IPS-18c (cell line): ENCODE data around the gene USP34.
"Not testable (repeated sequence)": the region's sequence is repeated elsewhere in the genome, so short reads cannot be mapped to it uniquely, and the experiment has no call there.

Experiments
- H3K4me3 ChIP-seq: 2 replicates; pipeline ENCODE4 v1.7.0; 2013; ENCODE audit warnings: low read depth, mild to moderate bottlenecking, low read length, moderate library complexity; ENCODE audit not compliant: insufficient read depth
- H3K9me3 ChIP-seq: one replicate; pipeline ENCODE4 v1.6.1; 2013; ENCODE audit warnings: mild to moderate bottlenecking, low read length, moderate library complexity; ENCODE audit not compliant: control insufficient read depth, insufficient read depth

The USP34 gene

GRCh38 chr2:61465045-61465444, 5.8 kb downstream of the USP34 start:
- no peaks in the 10 kb centered on the region for H3K9me3 ChIP-seq
- no peak overlapping the region for H3K4me3 ChIP-seq

GRCh38 chr2:61463769-61464475, 7.0 kb downstream of the USP34 start:
- Histone ChIP-seq H3K9me3 (no peaks in the 10 kb centered on the region), H3K4me3 (no peak overlapping the region)

- Histone ChIP-seq H3K4me3 (no peak overlapping the region), H3K9me3 (no peaks in the 10 kb centered on the region)
Measured at GRCh38 chr2:61461404-61461803, 9.5 kb downstream of the USP34 start.

DNA sequence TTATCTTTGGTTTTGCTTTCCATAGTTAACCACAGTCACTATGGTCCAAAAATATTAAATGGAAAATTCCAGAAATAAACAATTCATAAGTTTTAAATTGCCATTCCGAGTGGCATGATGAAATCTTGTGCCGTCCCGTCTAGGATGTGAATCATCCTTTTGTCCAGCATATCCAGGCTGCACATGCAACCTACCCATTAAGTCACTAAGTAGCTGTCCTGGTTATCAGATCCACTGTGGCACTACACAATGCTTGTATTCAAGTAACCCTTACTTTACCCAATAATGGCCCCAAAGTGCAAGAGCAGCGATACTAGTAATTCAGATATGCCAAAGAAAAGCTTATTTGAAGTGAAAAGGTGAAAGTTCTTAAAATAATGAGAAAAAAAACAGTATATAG, 10.7 kb downstream of the USP34 start:
- Histone ChIP-seq H3K9me3 (no peaks in the 10 kb centered on the region), H3K4me3 (no peak overlapping the region)

DNA sequence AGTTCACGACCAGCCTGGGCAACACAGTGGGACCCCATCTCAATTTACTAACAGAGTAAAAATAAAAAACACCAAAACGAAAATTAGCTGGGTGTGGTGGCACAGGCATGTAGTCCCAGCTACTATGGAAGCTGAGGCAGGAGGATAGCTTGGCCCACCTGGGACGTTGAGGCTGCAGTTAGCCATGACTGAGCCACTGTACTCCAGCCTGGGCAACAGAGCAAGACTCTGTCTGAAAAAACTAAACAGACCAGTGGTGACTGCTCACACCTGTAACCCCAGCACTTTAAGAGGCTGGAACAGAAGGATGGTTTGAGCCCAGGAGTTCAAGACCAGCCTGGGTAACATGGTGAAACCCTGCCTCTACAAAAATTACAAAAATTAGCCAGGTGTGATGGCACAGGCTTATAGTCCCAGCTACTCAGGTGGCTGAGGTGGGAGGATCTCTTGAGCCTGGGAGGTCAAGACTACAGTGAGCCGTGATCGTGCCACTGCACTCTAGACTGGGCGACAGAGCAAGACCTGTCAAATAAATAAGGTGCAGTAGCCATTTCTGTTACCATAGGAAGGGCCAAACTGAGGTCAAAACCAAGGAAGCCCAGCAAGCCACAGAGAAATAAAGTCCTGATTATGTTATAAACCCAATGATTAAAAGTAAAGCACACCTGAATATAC, 14.0 kb downstream of the USP34 start:
- no peaks in the 10 kb centered on the region for H3K9me3 ChIP-seq
- no peak overlapping the region for H3K4me3 ChIP-seq

DNA sequence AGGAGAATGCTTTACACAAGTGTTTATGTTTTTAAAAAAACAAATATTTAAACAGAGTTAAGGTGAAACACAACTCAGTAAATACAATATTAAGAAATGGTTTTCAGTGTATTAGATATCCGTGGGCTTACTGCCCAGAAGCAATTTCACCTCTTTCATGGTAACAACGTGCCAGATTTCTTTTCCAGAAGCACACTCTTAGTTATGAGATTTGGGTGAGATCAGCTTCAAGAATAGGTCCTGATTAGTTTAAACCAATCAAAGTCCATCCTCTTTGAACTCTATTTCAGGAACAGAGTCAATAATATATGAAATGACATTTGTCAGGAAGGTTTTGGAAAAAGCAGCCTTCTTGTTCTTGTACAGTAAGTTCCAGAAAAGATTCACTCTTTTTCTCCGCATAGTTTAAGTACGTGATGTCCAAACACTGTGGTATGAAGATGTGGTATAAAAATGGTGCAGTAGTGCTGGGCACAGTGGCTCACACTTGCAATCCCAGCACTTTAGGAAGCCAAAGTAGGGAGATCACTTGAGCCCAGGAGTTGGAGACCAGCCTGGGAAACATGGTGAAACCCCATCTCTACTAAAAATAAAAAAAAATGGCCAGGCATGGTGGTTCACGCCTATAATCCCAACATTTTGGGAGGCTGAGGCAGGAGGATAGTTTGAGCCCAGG, 14.7 kb downstream of the USP34 start:
- Histone ChIP-seq H3K4me3 (no peak overlapping the region), H3K9me3 (no peaks in the 10 kb centered on the region)

- not testable (repeated sequence) for H3K4me3 ChIP-seq, H3K9me3 ChIP-seq
Measured at GRCh38 chr2:61454972-61455371, 15.9 kb downstream of the USP34 start.

DNA sequence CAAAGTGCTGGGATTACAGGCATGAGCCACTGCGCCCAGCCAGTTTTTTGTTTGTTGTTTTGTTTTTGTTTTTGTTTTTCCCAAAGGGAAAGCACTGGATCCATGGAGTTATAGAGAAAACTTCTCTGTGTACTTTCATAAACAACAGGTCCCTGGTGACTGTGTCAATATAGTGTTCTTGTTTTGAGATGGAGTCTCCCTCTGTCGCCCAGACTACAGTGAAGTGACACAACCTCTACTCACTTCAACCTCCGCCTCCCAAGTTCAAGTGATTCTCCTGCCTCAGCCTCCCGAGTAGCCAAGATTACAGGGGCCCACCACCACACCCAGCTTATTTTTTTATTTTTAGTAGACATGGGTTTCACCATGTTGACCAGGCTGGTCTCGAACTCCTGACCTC, 16.5 kb downstream of the USP34 start:
- no peaks in the 10 kb centered on the region for H3K9me3 ChIP-seq
- H3K4me3 ChIP-seq: no peak overlapping the region

- Histone ChIP-seq H3K9me3 (no peaks in the 10 kb centered on the region), H3K4me3 (no peak overlapping the region)
Measured at GRCh38 chr2:61452392-61452791, 18.5 kb downstream of the USP34 start.

GRCh38 chr2:61451178-61451577, 19.7 kb downstream of the USP34 start:
- Histone ChIP-seq H3K9me3 (no peaks in the 10 kb centered on the region), H3K4me3 (no peak overlapping the region)

DNA sequence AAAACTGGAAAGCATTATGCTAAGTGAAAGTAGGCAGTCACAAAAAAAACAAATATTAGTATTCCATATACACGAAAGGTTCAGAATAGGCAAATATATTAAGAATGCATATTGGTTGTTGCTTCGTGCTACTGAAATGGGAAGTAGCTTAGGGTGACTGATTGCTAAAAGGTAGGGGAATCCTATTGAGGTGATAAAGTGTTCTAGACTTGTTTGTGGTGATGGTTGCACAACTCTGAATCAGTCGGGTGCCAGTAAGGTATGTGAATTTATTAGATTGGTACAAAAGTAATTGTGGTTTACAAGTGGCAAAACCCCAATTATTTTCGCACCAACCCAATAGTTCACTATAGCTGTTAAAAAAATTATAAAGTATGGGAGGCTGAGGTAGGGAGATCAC, 20.7 kb downstream of the USP34 start:
- H3K4me3 ChIP-seq: no peak overlapping the region
- H3K9me3 ChIP-seq: no peaks in the 10 kb centered on the region

DNA sequence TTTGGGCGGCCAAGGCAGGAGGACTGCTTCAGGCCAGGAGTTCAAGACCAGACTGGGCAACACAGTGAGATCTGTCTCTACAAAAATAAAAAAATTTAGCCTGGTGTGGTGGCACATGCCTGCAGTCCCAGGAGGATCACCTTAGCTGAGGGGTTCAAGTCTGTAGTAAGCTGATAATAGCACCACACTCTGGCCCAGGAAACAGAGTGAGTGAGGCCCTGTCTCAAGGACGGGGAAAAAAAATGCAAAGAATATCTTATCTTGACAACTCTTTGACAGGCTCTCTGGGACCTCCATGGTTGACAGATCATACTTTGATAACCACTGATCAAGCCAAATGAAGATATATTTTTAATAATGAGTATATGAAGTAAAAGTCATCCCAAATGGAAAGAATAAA, 22.7 kb downstream of the USP34 start:
- no peaks in the 10 kb centered on the region for H3K9me3 ChIP-seq

GRCh38 chr2:61446971-61447370, 23.9 kb downstream of the USP34 start:
- not testable (repeated sequence) for H3K4me3 ChIP-seq, H3K9me3 ChIP-seq

More for the DNA sequence above, 22.7 kb downstream of the USP34 start:
- H3K4me3 ChIP-seq: no peak overlapping the region

GRCh38 chr2:61443342-61444041, 27.4 kb downstream of the USP34 start:
- Histone ChIP-seq H3K4me3 (no peak overlapping the region), H3K9me3 (no peaks in the 10 kb centered on the region)

GRCh38 chr2:61439241-61440002, 31.5 kb downstream of the USP34 start:
- no peak overlapping the region for H3K4me3 ChIP-seq
- no peaks in the 10 kb centered on the region for H3K9me3 ChIP-seq

DNA sequence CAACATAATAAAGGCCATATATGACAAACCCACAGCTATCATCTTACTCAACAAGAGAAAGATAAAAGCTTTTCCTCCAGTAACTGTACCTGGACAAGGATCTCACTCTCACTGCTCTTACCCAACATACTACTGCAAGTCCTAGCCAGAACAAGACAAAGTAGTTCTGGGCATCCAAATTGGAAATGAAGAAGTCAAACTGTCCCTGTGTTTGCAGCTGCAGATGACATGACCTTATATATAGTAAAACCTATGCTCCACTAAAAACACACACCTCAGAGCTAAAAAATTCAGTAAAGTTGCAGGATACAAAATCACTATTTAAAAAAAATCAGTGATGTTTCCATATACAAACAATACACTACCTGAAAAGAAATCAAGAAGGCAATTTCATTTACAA, 32.2 kb downstream of the USP34 start:
- Histone ChIP-seq H3K4me3 (no peak overlapping the region), H3K9me3 (no peaks in the 10 kb centered on the region)

GRCh38 chr2:61437170-61437569, 33.7 kb downstream of the USP34 start:
- H3K4me3 ChIP-seq: no peak overlapping the region
- H3K9me3 ChIP-seq: no peaks in the 10 kb centered on the region
